ENCODE data around the gene SYVN1.

- TF ChIP-seq CTCF (IDR thresholded peaks at IDR 0.05) (no peak), ZNF232 (CRISPR knock-in tag; IDR thresholded peaks at IDR 0.05) (no peak), TCF7 (CRISPR knock-in tag; IDR thresholded peaks at IDR 0.05; ENCODE audit: low read depth) (no peak), NFE2L1 (CRISPR knock-in tag; IDR thresholded peaks at IDR 0.05) (no peak), KAT7 (CRISPR knock-in tag; IDR thresholded peaks at IDR 0.05; ENCODE audit: borderline replicate concordance) (no peak), TEAD1 (CRISPR knock-in tag; IDR thresholded peaks at IDR 0.05) (no peak), NR1H2 (CRISPR knock-in tag; IDR thresholded peaks at IDR 0.05) (no peak), ELF4 (CRISPR knock-in tag; IDR thresholded peaks at IDR 0.05; ENCODE audit: low read depth) (no peak), CBFB (CRISPR knock-in tag; IDR thresholded peaks at IDR 0.05; ENCODE audit: low read depth) (no peak), TP53 (CRISPR knock-in tag; IDR thresholded peaks at IDR 0.05) (no peak), NR3C1 (CRISPR knock-in tag; conservative IDR thresholded peaks at IDR 0.05; ENCODE audit: low read depth) (no peak)
Observed at GRCh38 chr11:65159012-65159411, 24.7 kb upstream of the SYVN1 start.
